ENCODE data around the gene TOPBP1.

The TOPBP1 gene

GRCh38 chr3:133662278-133662651 lies 524 bp upstream of the TOPBP1 start:
- H3K9me3 Mint-ChIP-seq = no peaks in the 10 kb centered on the region
- peaks cover 32% of the 10 kb centered on the region for H3K4me1 Mint-ChIP-seq (ENCODE audit: low read depth)
- peaks cover 6% of the 10 kb centered on the region for H3K36me3 Mint-ChIP-seq (ENCODE audit: low read depth)
- H3K27ac Mint-ChIP-seq = peak overlapping the region; percentile 98
- no peaks in the 10 kb centered on the region for H3K27me3 Mint-ChIP-seq (ENCODE audit: low read depth)
- H3K4me3 Mint-ChIP-seq = peak overlapping the region; percentile 96

GRCh38 chr3:133659806-133660205 lies 1.9 kb downstream of the TOPBP1 start:
- Mint-ChIP-seq H3K4me3 (peak overlapping the region; percentile 86), H3K27ac (no peak overlapping the region), H3K4me1 (ENCODE audit: low read depth) (peaks cover 34% of the 10 kb centered on the region), H3K27me3 (ENCODE audit: low read depth) (no peaks in the 10 kb centered on the region), H3K36me3 (ENCODE audit: low read depth) (peaks cover 16% of the 10 kb centered on the region), H3K9me3 (no peaks in the 10 kb centered on the region)

- Mint-ChIP-seq H3K9me3 (no peaks in the 10 kb centered on the region), H3K4me3 (no peak overlapping the region), H3K27me3 (ENCODE audit: low read depth) (no peaks in the 10 kb centered on the region), H3K36me3 (ENCODE audit: low read depth) (peaks cover 27% of the 10 kb centered on the region), H3K4me1 (ENCODE audit: low read depth) (peaks cover 22% of the 10 kb centered on the region), H3K27ac (no peak overlapping the region)
These were observed 5.8 kb downstream of the TOPBP1 start for GRCh38 chr3:133655731-133656515.

GRCh38 chr3:133649486-133650068 lies 12.2 kb downstream of the TOPBP1 start:
- Mint-ChIP-seq H3K27ac (no peak overlapping the region), H3K36me3 (ENCODE audit: low read depth) (peaks cover 39% of the 10 kb centered on the region), H3K27me3 (ENCODE audit: low read depth) (no peaks in the 10 kb centered on the region), H3K4me3 (no peak overlapping the region), H3K9me3 (no peaks in the 10 kb centered on the region), H3K4me1 (ENCODE audit: low read depth) (peaks cover 13% of the 10 kb centered on the region)

GRCh38 chr3:133644768-133645167 lies 17.0 kb downstream of the TOPBP1 start:
- Mint-ChIP-seq H3K4me1 (ENCODE audit: low read depth) (peaks cover 11% of the 10 kb centered on the region), H3K36me3 (ENCODE audit: low read depth) (peaks cover 59% of the 10 kb centered on the region), H3K27me3 (ENCODE audit: low read depth) (no peaks in the 10 kb centered on the region), H3K9me3 (no peaks in the 10 kb centered on the region), H3K27ac (no peak overlapping the region), H3K4me3 (no peak overlapping the region)

- Mint-ChIP-seq H3K4me3 (no peak overlapping the region), H3K27ac (no peak overlapping the region), H3K36me3 (ENCODE audit: low read depth) (peaks cover 66% of the 10 kb centered on the region), H3K27me3 (ENCODE audit: low read depth) (no peaks in the 10 kb centered on the region), H3K9me3 (no peaks in the 10 kb centered on the region), H3K4me1 (ENCODE audit: low read depth) (peaks cover 11% of the 10 kb centered on the region)
These were observed 18.1 kb downstream of the TOPBP1 start for GRCh38 chr3:133643611-133644010.

GRCh38 chr3:133641254-133641653 lies 20.5 kb downstream of the TOPBP1 start:
- no peak overlapping the region for H3K27ac Mint-ChIP-seq
- H3K4me3 Mint-ChIP-seq = no peak overlapping the region
- H3K27me3 Mint-ChIP-seq (ENCODE audit: low read depth) = no peaks in the 10 kb centered on the region
- peaks cover 68% of the 10 kb centered on the region for H3K36me3 Mint-ChIP-seq (ENCODE audit: low read depth)
- H3K4me1 Mint-ChIP-seq (ENCODE audit: low read depth) = peaks cover 4% of the 10 kb centered on the region
- no peaks in the 10 kb centered on the region for H3K9me3 Mint-ChIP-seq

- Mint-ChIP-seq H3K36me3 (ENCODE audit: low read depth) (peaks cover 49% of the 10 kb centered on the region), H3K27ac (no peak overlapping the region), H3K4me1 (ENCODE audit: low read depth) (peaks cover 11% of the 10 kb centered on the region), H3K9me3 (no peaks in the 10 kb centered on the region), H3K27me3 (ENCODE audit: low read depth) (no peaks in the 10 kb centered on the region), H3K4me3 (no peak overlapping the region)
These were observed 28.3 kb downstream of the TOPBP1 start for GRCh38 chr3:133633439-133633838.

- peaks cover 41% of the 10 kb centered on the region for H3K36me3 Mint-ChIP-seq (ENCODE audit: low read depth)
- H3K9me3 Mint-ChIP-seq = no peaks in the 10 kb centered on the region
- peaks cover 3% of the 10 kb centered on the region for H3K4me1 Mint-ChIP-seq (ENCODE audit: low read depth)
- H3K4me3 Mint-ChIP-seq = no peak overlapping the region
- H3K27ac Mint-ChIP-seq = no peak overlapping the region
- no peaks in the 10 kb centered on the region for H3K27me3 Mint-ChIP-seq (ENCODE audit: low read depth)
These were observed 32.6 kb downstream of the TOPBP1 start for GRCh38 chr3:133629146-133629545.

- peaks cover 3% of the 10 kb centered on the region for H3K4me1 Mint-ChIP-seq (ENCODE audit: low read depth)
- H3K36me3 Mint-ChIP-seq (ENCODE audit: low read depth) = peaks cover 32% of the 10 kb centered on the region
- H3K27me3 Mint-ChIP-seq (ENCODE audit: low read depth) = no peaks in the 10 kb centered on the region
- H3K4me3 Mint-ChIP-seq = no peak overlapping the region
- H3K27ac Mint-ChIP-seq = no peak overlapping the region
- H3K9me3 Mint-ChIP-seq = no peaks in the 10 kb centered on the region
These were observed 34.0 kb downstream of the TOPBP1 start for GRCh38 chr3:133627789-133628188.

GRCh38 chr3:133620066-133620784 lies 41.5 kb downstream of the TOPBP1 start:
- no peak overlapping the region for H3K4me3 Mint-ChIP-seq
- no peaks in the 10 kb centered on the region for H3K27me3 Mint-ChIP-seq (ENCODE audit: low read depth)
- H3K4me1 Mint-ChIP-seq (ENCODE audit: low read depth) = peaks cover 11% of the 10 kb centered on the region
- peaks cover 37% of the 10 kb centered on the region for H3K36me3 Mint-ChIP-seq (ENCODE audit: low read depth)
- H3K27ac Mint-ChIP-seq = no peak overlapping the region
- no peaks in the 10 kb centered on the region for H3K9me3 Mint-ChIP-seq

GRCh38 chr3:133611534-133611933 lies 50.2 kb downstream of the TOPBP1 start:
- H3K27ac Mint-ChIP-seq = no peak overlapping the region
- H3K9me3 Mint-ChIP-seq = peaks cover 4% of the 10 kb centered on the region
- peaks cover 2% of the 10 kb centered on the region for H3K4me1 Mint-ChIP-seq (ENCODE audit: low read depth)
- peaks cover 53% of the 10 kb centered on the region for H3K36me3 Mint-ChIP-seq (ENCODE audit: low read depth)
- H3K27me3 Mint-ChIP-seq (ENCODE audit: low read depth) = no peaks in the 10 kb centered on the region
- no peak overlapping the region for H3K4me3 Mint-ChIP-seq

GRCh38 chr3:133610031-133610430 lies 51.7 kb downstream of the TOPBP1 start:
- Mint-ChIP-seq H3K27me3 (ENCODE audit: low read depth) (no peaks in the 10 kb centered on the region), H3K4me1 (ENCODE audit: low read depth) (peaks cover 2% of the 10 kb centered on the region), H3K27ac (no peak overlapping the region), H3K4me3 (no peak overlapping the region), H3K9me3 (peaks cover 4% of the 10 kb centered on the region), H3K36me3 (ENCODE audit: low read depth) (peaks cover 54% of the 10 kb centered on the region)

- H3K4me3 Mint-ChIP-seq = no peak overlapping the region
- H3K27ac Mint-ChIP-seq = no peak overlapping the region
- H3K27me3 Mint-ChIP-seq (ENCODE audit: low read depth) = no peaks in the 10 kb centered on the region
- H3K36me3 Mint-ChIP-seq (ENCODE audit: low read depth) = peaks cover 55% of the 10 kb centered on the region
- peaks cover 2% of the 10 kb centered on the region for H3K4me1 Mint-ChIP-seq (ENCODE audit: low read depth)
- H3K9me3 Mint-ChIP-seq = peaks cover 4% of the 10 kb centered on the region
These were observed 53.4 kb downstream of the TOPBP1 start for GRCh38 chr3:133608388-133608787.

- Mint-ChIP-seq H3K9me3 (peaks cover 4% of the 10 kb centered on the region), H3K4me1 (ENCODE audit: low read depth) (no peaks in the 10 kb centered on the region), H3K36me3 (ENCODE audit: low read depth) (peaks cover 53% of the 10 kb centered on the region), H3K27me3 (ENCODE audit: low read depth) (no peaks in the 10 kb centered on the region), H3K27ac (no peak overlapping the region), H3K4me3 (no peak overlapping the region)
These were observed 53.9 kb downstream of the TOPBP1 start for GRCh38 chr3:133607816-133608215.

Measured in T-helper 1 cell treated with Interleukin-12 subunit alpha and Interleukin-12 subunit beta and Interleukin-4 antibody, amounts not matched to agents 30 μg/mL and 1 μg/mL, for 36 hours (primary cell).